Hepatocyte (in vitro differentiated cells): Measurements from ENCODE around the gene TESK1. TPM values are rescaled to one million over a fixed set of nuclear protein-coding genes. Genes with fewer than 3 reads are reported as not detected.
"Not testable (repeated sequence)": the region's sequence is repeated elsewhere in the genome, so short reads cannot be mapped to it uniquely, and the experiment has no call there.

Experiments used
- DNase-seq: peaks from one replicate; pipeline ENCODE4 v3.0.0-alpha.2; 2016; ENCODE audit warnings: low spot score
- H2AFZ ChIP-seq: fragments of 200-600 bp; sonication (generic); 2 replicates; pipeline ENCODE4 v1.6.0; 2016; ENCODE audit warnings: antibody characterized with exemption, mild to moderate bottlenecking
- H3K27ac ChIP-seq: fragments of 200-600 bp; sonication (generic); 2 replicates; pipeline ENCODE4 v1.5.1; 2016; ENCODE audit warnings: mild to moderate bottlenecking
- H3K27me3 ChIP-seq: fragments of 200-600 bp; sonication (generic); 2 replicates; pipeline ENCODE4 v1.6.1; 2016
- H3K36me3 ChIP-seq: fragments of 200-600 bp; sonication (generic); replicated peaks from 2 replicates; pipeline ENCODE4 v1.5.1; 2016; ENCODE audit warnings: low read depth; ENCODE audit not compliant: insufficient read depth
- H3K4me1 ChIP-seq: fragments of 200-600 bp; sonication (generic); 2 replicates; pipeline ENCODE4 v1.5.1; 2016; ENCODE audit warnings: mild to moderate bottlenecking, moderate library complexity; ENCODE audit not compliant: insufficient read depth
- H3K4me2 ChIP-seq: fragments of 200-600 bp; sonication (generic); 2 replicates; pipeline ENCODE4 v1.6.0; 2016
- H3K4me3 ChIP-seq: fragments of 200-600 bp; sonication (generic); 2 replicates; pipeline ENCODE4 v1.5.1; 2016; ENCODE audit warnings: mild to moderate bottlenecking
- H3K79me2 ChIP-seq: fragments of 200-600 bp; sonication (generic); 2 replicates; pipeline ENCODE4 v1.6.0; 2017; ENCODE audit warnings: mild to moderate bottlenecking
- H3K9me2 ChIP-seq: fragments of 200-600 bp; sonication (generic); replicated peaks from 2 replicates; pipeline ENCODE4 v1.6.0; 2017; ENCODE audit warnings: mild to moderate bottlenecking; ENCODE audit not compliant: insufficient read depth
- H3K9me3 ChIP-seq: fragments of 200-600 bp; sonication (generic); 2 replicates; pipeline ENCODE4 v1.5.1; 2016; ENCODE audit warnings: low read depth, mild to moderate bottlenecking
- H4K20me1 ChIP-seq: fragments of 200-600 bp; sonication (generic); 2 replicates; pipeline ENCODE4 v1.6.0; 2016; ENCODE audit warnings: mild to moderate bottlenecking; ENCODE audit not compliant: insufficient read depth, poor library complexity, severe bottlenecking
- CTCF ChIP-seq: fragments of 200-600 bp; sonication (generic); IDR thresholded peaks from 2 replicates; pipeline ENCODE4 v1.5.1; 2016; ENCODE audit warnings: antibody characterized with exemption, mild to moderate bottlenecking; ENCODE audit not compliant: poor library complexity
- EZH2 ChIP-seq: fragments of 200-600 bp; sonication (generic); IDR thresholded peaks from 2 replicates; pipeline ENCODE4 v1.6.1; 2016; ENCODE audit warnings: antibody characterized with exemption, mild to moderate bottlenecking, borderline replicate concordance
- EZH2phosphoT487 ChIP-seq: fragments of 200-600 bp; sonication (generic); IDR thresholded peaks from one replicate; pipeline ENCODE4 v1.6.1; 2018; ENCODE audit warnings: antibody characterized with exemption, mild to moderate bottlenecking, low read depth, moderate library complexity; ENCODE audit not compliant: unreplicated experiment, severe bottlenecking
- WGBS: methylation state at CpG from one replicate; pipeline ENCODE4 v1.1.6; 2016; ENCODE audit warnings: low lambda C conversion rate; ENCODE audit errors: missing lambda C conversion rate; 5-methylcytosine and 5-hydroxymethylcytosine counted together
- polyA plus RNA-seq: library from polyadenylated mRNA; unstranded; fragments of >200 nt; fragmentation: Nextera tagmentation; extraction: Ambion mirVana; gene quantifications from 2 replicates; pipeline ENCODE4 v1.2.1, GENCODE V29; 2016
- total RNA-seq: library from RNA; depleted of rRNA; stranded (reverse); fragments of >200 nt; gene quantifications from 2 replicates; pipeline ENCODE4 v1.2.3, GENCODE V29; 2014

TESK1 gene
- total and polyA plus RNA-seq, 2 experiments from 2014 or later: 17.4 to 30.3 TPM

GRCh38 chr9:35609820-35610163 lies 4.7 kb downstream of the TESK1 start:
- Histone ChIP-seq H3K4me1 (peaks cover 6% of the 10 kb centered on the region), H3K4me3 (no peak overlapping the region), H3K27me3 (peaks cover 8% of the 10 kb centered on the region), H3K9me2 (no peaks in the 10 kb centered on the region), H2AFZ (no peak overlapping the region), H4K20me1 (peaks cover 18% of the 10 kb centered on the region), H3K9me3 (no peaks in the 10 kb centered on the region), H3K4me2 (no peak overlapping the region), H3K27ac (no peak overlapping the region), H3K79me2 (peaks cover 20% of the 10 kb centered on the region), H3K36me3 (no peaks in the 10 kb centered on the region)
- 96% methylated on average over 13 of the region's 13 CpGs for WGBS
- DNase-seq: no peak
- no peak for TF ChIP-seq EZH2
- no peak for TF ChIP-seq CTCF
- no peak for TF ChIP-seq EZH2phosphoT487

- Histone ChIP-seq H3K4me1 (peaks cover 3% of the 10 kb centered on the region), H3K79me2 (peaks cover 13% of the 10 kb centered on the region), H3K9me2 (no peaks in the 10 kb centered on the region), H3K27me3 (peaks cover 20% of the 10 kb centered on the region), H3K36me3 (no peaks in the 10 kb centered on the region), H4K20me1 (peaks cover 11% of the 10 kb centered on the region), H3K4me3 (no peak overlapping the region), H3K27ac (no peak overlapping the region), H3K9me3 (no peaks in the 10 kb centered on the region), H3K4me2 (no peak overlapping the region), H2AFZ (no peak overlapping the region)
- TF ChIP-seq CTCF (peak; percentile 61), EZH2phosphoT487 (no peak)
- DNase-seq: peak; percentile 53
- WGBS: 19% methylated on average over 8 of the region's 8 CpGs
Measured at GRCh38 chr9:35611230-35611797, 6.3 kb downstream of the TESK1 start.

- not testable (repeated sequence) for H3K4me3 ChIP-seq, H3K9me2 ChIP-seq, H3K36me3 ChIP-seq, H3K4me1 ChIP-seq, H2AFZ ChIP-seq, DNase-seq, H3K9me3 ChIP-seq, H3K4me2 ChIP-seq, H4K20me1 ChIP-seq, H3K79me2 ChIP-seq, H3K27ac ChIP-seq
- 93% methylated on average over 4 of the region's 4 CpGs for WGBS
- H3K27me3 ChIP-seq: peaks cover 24% of the 10 kb centered on the region
Measured at GRCh38 chr9:35612066-35612465, 7.0 kb downstream of the TESK1 start.

- DNase-seq: no peak
- Histone ChIP-seq H3K27me3 (peaks cover 31% of the 10 kb centered on the region), H3K36me3 (no peaks in the 10 kb centered on the region), H4K20me1 (no peaks in the 10 kb centered on the region), H3K9me3 (no peaks in the 10 kb centered on the region), H3K4me1 (no peaks in the 10 kb centered on the region), H3K4me2 (no peak overlapping the region), H2AFZ (no peak overlapping the region), H3K9me2 (no peaks in the 10 kb centered on the region), H3K27ac (no peak overlapping the region), H3K79me2 (no peaks in the 10 kb centered on the region), H3K4me3 (no peak overlapping the region)
- 94% methylated on average over 2 of the region's 2 CpGs for WGBS
- TF ChIP-seq EZH2 (no peak), CTCF (no peak), EZH2phosphoT487 (no peak)
Measured at GRCh38 chr9:35612843-35613242, 7.8 kb downstream of the TESK1 start.
